H9 (cell line): ENCODE data around the gene TNFRSF1B. TPM values are rescaled to one million over a fixed set of nuclear protein-coding genes. Genes with fewer than 3 reads are reported as not detected.

Experiments
- DNase-seq: peaks from one replicate; pipeline ENCODE4 v3.0.0-alpha.2; 2017
- H2AFZ ChIP-seq: one replicate; pipeline ENCODE4 v1.6.1; 2013; ENCODE audit warnings: mild to moderate bottlenecking, low read length, control low read depth, moderate library complexity
- H2AK5ac ChIP-seq: 2 replicates; pipeline ENCODE4 v1.6.1; 2013; ENCODE audit warnings: low read length, control low read depth, mixed read lengths; ENCODE audit not compliant: insufficient read length
- H2BK120ac ChIP-seq: one replicate; pipeline ENCODE4 v1.6.1; 2013; ENCODE audit warnings: low read depth, mild to moderate bottlenecking, low read length, control low read depth, inconsistent platforms; ENCODE audit not compliant: poor library complexity, severe bottlenecking
- H2BK12ac ChIP-seq: 2 replicates; pipeline ENCODE4 v1.6.1; 2013; ENCODE audit warnings: low read length, control low read depth, mixed read lengths, low read depth; ENCODE audit not compliant: insufficient read length
- H2BK15ac ChIP-seq: 2 replicates; pipeline ENCODE4 v1.6.1; 2013; ENCODE audit warnings: low read depth, low read length, control low read depth
- H2BK20ac ChIP-seq: one replicate; pipeline ENCODE4 v1.6.1; 2013; ENCODE audit warnings: low read depth, mild to moderate bottlenecking, low read length, control low read depth, inconsistent platforms; ENCODE audit not compliant: poor library complexity, severe bottlenecking
- H2BK5ac ChIP-seq: 2 replicates; pipeline ENCODE4 v1.6.1; 2013; ENCODE audit warnings: low read length, control low read depth, mixed read lengths; ENCODE audit not compliant: insufficient read length
- H3K14ac ChIP-seq: 2 replicates; pipeline ENCODE4 v1.6.1; 2013; ENCODE audit warnings: low read length, control low read depth; ENCODE audit not compliant: insufficient read depth
- H3K18ac ChIP-seq: 2 replicates; pipeline ENCODE4 v1.6.1; 2013; ENCODE audit warnings: low read depth, mild to moderate bottlenecking, mixed read lengths, low read length, control low read depth; ENCODE audit not compliant: insufficient read length
- H3K23ac ChIP-seq: 2 replicates; pipeline ENCODE4 v1.6.1; 2013; ENCODE audit warnings: low read length, control low read depth, mixed read lengths, low read depth; ENCODE audit not compliant: insufficient read length
- H3K23me2 ChIP-seq: 2 replicates; pipeline ENCODE4 v1.6.1; 2013; ENCODE audit warnings: low read depth, mild to moderate bottlenecking, mixed read lengths, low read length, control low read depth; ENCODE audit not compliant: insufficient read length, poor library complexity, severe bottlenecking
- H3K27ac ChIP-seq: 2 replicates; pipeline ENCODE4 v1.5.1; 2013; ENCODE audit warnings: low read length, control low read depth, mixed read lengths, low read depth; ENCODE audit not compliant: insufficient read length
- H3K27me3 ChIP-seq: 2 replicates; pipeline ENCODE4 v1.6.1; 2013; ENCODE audit warnings: low read length, control low read depth, inconsistent platforms; ENCODE audit not compliant: insufficient read depth
- H3K4ac ChIP-seq: 2 replicates; pipeline ENCODE4 v1.6.1; 2013; ENCODE audit warnings: low read depth, mild to moderate bottlenecking, control low read depth, inconsistent platforms, low read length, moderate library complexity
- H3K4me1 ChIP-seq: 2 replicates; pipeline ENCODE4 v1.6.1; 2013; ENCODE audit warnings: low read length, control low read depth, inconsistent platforms; ENCODE audit not compliant: insufficient read depth
- H3K4me2 ChIP-seq: 2 replicates; pipeline ENCODE4 v1.6.1; 2013; ENCODE audit warnings: low read length, control low read depth, mixed read lengths; ENCODE audit not compliant: insufficient read length, insufficient read depth
- H3K56ac ChIP-seq: 2 replicates; pipeline ENCODE4 v1.6.1; 2013; ENCODE audit warnings: low read depth, mild to moderate bottlenecking, mixed read lengths, low read length, control low read depth; ENCODE audit not compliant: insufficient read length
- H3K79me1 ChIP-seq: 2 replicates; pipeline ENCODE4 v1.6.1; 2013; ENCODE audit warnings: low read depth, mild to moderate bottlenecking, moderate library complexity, low read length, control low read depth, inconsistent platforms; ENCODE audit not compliant: insufficient read depth, poor library complexity, severe bottlenecking
- H3K79me2 ChIP-seq: 2 replicates; pipeline ENCODE4 v1.6.1; 2013; ENCODE audit warnings: low read length, control low read depth, inconsistent platforms; ENCODE audit not compliant: insufficient read depth
- H3K9ac ChIP-seq: 2 replicates; pipeline ENCODE4 v1.6.1; 2013; ENCODE audit warnings: low read length, control low read depth, mixed read lengths; ENCODE audit not compliant: insufficient read length; ENCODE audit errors: extremely low read depth
- H3K9me3 ChIP-seq: one replicate; pipeline ENCODE4 v1.6.1; 2013; ENCODE audit warnings: low read depth, low read length, inconsistent platforms; ENCODE audit not compliant: control insufficient read depth
- H3T11ph ChIP-seq: one replicate; pipeline ENCODE4 v1.6.1; 2013; ENCODE audit warnings: mild to moderate bottlenecking, low read length, control low read depth, inconsistent platforms
- H4K20me1 ChIP-seq: one replicate; pipeline ENCODE4 v1.6.1; 2013; ENCODE audit not compliant: control insufficient read depth, insufficient read length, insufficient read depth
- H4K5ac ChIP-seq: 2 replicates; pipeline ENCODE4 v1.6.1; 2013; ENCODE audit warnings: low read depth, mild to moderate bottlenecking, mixed read lengths, low read length, control low read depth; ENCODE audit not compliant: insufficient read length
- H4K8ac ChIP-seq: replicated peaks from 2 replicates; pipeline ENCODE4 v1.6.1; 2013; ENCODE audit warnings: low read length, control low read depth, mixed read lengths, low read depth; ENCODE audit not compliant: insufficient read length
- H4K91ac ChIP-seq: 2 replicates; pipeline ENCODE4 v1.6.1; 2013; ENCODE audit warnings: low read depth, mild to moderate bottlenecking, moderate library complexity, mixed read lengths, low read length, control low read depth; ENCODE audit not compliant: insufficient read length
- H3K27ac Mint-ChIP-seq, 3 experiments: 2 replicates in 2 of 3; 3 replicates in 1 of 3; pipeline ENCODE4 v1.8.0; 2020 to 2021; ENCODE audit warnings: mixed read lengths in 3 of 3, mild to moderate bottlenecking in 1 of 3, moderate library complexity in 1 of 3
- H3K27me3 Mint-ChIP-seq: 2 replicates; pipeline ENCODE4 v1.8.0; 2021; ENCODE audit warnings: low read depth, mild to moderate bottlenecking, moderate library complexity, mixed read lengths
- H3K36me3 Mint-ChIP-seq, 3 experiments: 2 replicates in 2 of 3; 3 replicates in 1 of 3; pipeline ENCODE4 v1.8.0; 2020 to 2021; ENCODE audit warnings: low read depth in 3 of 3, mixed read lengths in 3 of 3; ENCODE audit not compliant: insufficient read depth in 1 of 3
- H3K4me1 Mint-ChIP-seq, 2 experiments: 2 replicates each; pipeline ENCODE4 v1.8.0; 2020; ENCODE audit warnings: mixed read lengths in 2 of 2
- H3K4me3 Mint-ChIP-seq, 2 experiments: 2 replicates in 1 of 2; 3 replicates in 1 of 2; pipeline ENCODE4 v1.8.0; 2020 to 2021; ENCODE audit warnings: mild to moderate bottlenecking in 2 of 2, mixed read lengths in 2 of 2, moderate library complexity in 1 of 2
- H3K9me3 Mint-ChIP-seq, 2 experiments: 2 replicates in 1 of 2; 3 replicates in 1 of 2; pipeline ENCODE4 v1.8.0; 2020; ENCODE audit warnings: mild to moderate bottlenecking in 2 of 2, mixed read lengths in 2 of 2, moderate library complexity in 1 of 2
- WGBS: extraction: QIAGEN DNeasy Blood & Tissue Kit; methylation state at CpG from one replicate; pipeline ENCODE4 v1.1.7; 2013; ENCODE audit warnings: missing lambda C conversion rate, low lambda C conversion rate, mixed read lengths; ENCODE audit not compliant: insufficient read length; ENCODE audit errors: extremely low coverage; 5-methylcytosine and 5-hydroxymethylcytosine counted together
- total RNA-seq: library from RNA; stranded (reverse); gene quantifications from 2 replicates; pipeline ENCODE4 v1.2.1, GENCODE V29; 2021
- TF ChIP-seq, protein P1 (sequence below): fragments of 200-600 bp; sonication (generic); conservative IDR thresholded peaks from 3 replicates; pipeline ENCODE4 v1.8.0; 2021; ENCODE audit warnings: antibody characterized with exemption, mild to moderate bottlenecking

TNFRSF1B gene
- total RNA-seq, 1 experiment from 2014 or later, result 0.57 TPM

DNA sequence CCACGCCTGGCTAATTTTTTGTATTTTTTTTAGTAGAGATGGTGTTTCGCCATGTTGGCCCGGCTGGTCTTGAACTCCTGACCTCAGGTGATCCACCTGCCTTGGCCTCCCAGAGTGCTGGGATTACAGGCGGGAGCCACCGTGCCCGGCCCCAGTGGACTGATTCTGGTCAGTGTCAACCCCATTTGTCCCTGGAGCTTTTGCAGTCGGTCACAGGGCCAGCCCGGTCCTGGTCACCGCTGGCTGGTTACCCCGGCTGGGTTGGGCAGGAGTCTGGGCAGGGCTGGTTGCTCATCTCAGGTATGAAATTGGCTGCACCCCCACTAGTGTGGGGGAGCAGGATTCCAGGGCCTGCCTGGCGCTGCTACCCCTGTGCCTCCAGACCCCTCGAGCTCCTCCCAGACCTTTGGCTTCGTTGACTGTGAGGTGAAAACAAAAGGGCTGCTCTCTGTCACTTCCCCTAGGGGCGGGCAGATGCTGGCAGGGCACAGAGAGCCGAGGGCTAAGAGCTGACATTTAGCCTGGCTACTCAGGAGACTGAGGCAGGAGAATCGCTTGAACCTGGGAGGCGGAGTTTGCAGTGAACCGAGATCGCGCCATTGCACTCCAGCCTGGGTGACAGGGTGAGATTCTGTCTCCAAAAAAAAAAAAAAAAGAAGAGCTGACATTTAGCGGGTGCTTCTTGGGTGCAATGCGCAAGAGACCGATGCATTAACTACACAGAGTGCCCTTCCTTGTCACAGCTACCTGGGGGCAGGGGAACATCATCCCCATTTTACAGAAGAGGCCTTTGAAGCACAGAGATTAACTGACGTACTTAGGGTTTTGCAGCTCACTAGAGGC lies 10.6 kb downstream of the TNFRSF1B start:
- peak overlapping the region; percentile 70; the same call in 1 of the 2 replicates for H3K14ac ChIP-seq
- TF ChIP-seq, protein P1, sequence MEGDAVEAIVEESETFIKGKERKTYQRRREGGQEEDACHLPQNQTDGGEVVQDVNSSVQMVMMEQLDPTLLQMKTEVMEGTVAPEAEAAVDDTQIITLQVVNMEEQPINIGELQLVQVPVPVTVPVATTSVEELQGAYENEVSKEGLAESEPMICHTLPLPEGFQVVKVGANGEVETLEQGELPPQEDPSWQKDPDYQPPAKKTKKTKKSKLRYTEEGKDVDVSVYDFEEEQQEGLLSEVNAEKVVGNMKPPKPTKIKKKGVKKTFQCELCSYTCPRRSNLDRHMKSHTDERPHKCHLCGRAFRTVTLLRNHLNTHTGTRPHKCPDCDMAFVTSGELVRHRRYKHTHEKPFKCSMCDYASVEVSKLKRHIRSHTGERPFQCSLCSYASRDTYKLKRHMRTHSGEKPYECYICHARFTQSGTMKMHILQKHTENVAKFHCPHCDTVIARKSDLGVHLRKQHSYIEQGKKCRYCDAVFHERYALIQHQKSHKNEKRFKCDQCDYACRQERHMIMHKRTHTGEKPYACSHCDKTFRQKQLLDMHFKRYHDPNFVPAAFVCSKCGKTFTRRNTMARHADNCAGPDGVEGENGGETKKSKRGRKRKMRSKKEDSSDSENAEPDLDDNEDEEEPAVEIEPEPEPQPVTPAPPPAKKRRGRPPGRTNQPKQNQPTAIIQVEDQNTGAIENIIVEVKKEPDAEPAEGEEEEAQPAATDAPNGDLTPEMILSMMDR, result no peak
- no peaks in the 10 kb centered on the region for H3K36me3 Mint-ChIP-seq
- no peak overlapping the region for H2BK12ac ChIP-seq
- no peaks in the 10 kb centered on the region for H3K27me3 ChIP-seq
- no peak overlapping the region for H2BK20ac ChIP-seq
- no peak overlapping the region for H3K4me2 ChIP-seq
- no peaks in the 10 kb centered on the region for H3K79me1 ChIP-seq
- H3K9ac ChIP-seq, result no peak overlapping the region
- H3K9me3 Mint-ChIP-seq, result no peaks in the 10 kb centered on the region; a peak in 2 of 5 replicates
- H3K4me3 Mint-ChIP-seq, result no peak overlapping the region; a peak in 1 of 5 replicates
- H2BK5ac ChIP-seq, result no peak overlapping the region
- no peak overlapping the region for H3K27ac ChIP-seq
- H3K9me3 ChIP-seq, result no peaks in the 10 kb centered on the region
- H3K56ac ChIP-seq, result no peak overlapping the region
- no peak overlapping the region for H2AFZ ChIP-seq
- no peak overlapping the region for H3K4ac ChIP-seq
- H4K20me1 ChIP-seq, result no peaks in the 10 kb centered on the region
- peaks cover 19 to 35% of the 10 kb centered on the region in 2 experiments for H3K4me1 Mint-ChIP-seq
- no peak overlapping the region for H2BK15ac ChIP-seq
- H2AK5ac ChIP-seq, result no peak overlapping the region
- no peak overlapping the region for H3T11ph ChIP-seq
- H3K27ac Mint-ChIP-seq, result no peak overlapping the region
- no peak overlapping the region for H4K91ac ChIP-seq
- peaks cover 4% of the 10 kb centered on the region for H3K27me3 Mint-ChIP-seq
- H3K18ac ChIP-seq, result no peak overlapping the region
- DNase-seq, result no peak
- no peaks in the 10 kb centered on the region for H3K23me2 ChIP-seq
- WGBS, result no CpG with 5 or more reads among the region's 24 CpGs
- H4K8ac ChIP-seq, result no peak overlapping the region
- H3K79me2 ChIP-seq, result no peaks in the 10 kb centered on the region
- no peak overlapping the region for H2BK120ac ChIP-seq
- no peak overlapping the region for H3K23ac ChIP-seq
- no peak overlapping the region for H4K5ac ChIP-seq
- H3K4me1 ChIP-seq, result no peaks in the 10 kb centered on the region; the same call in 1 of the 2 replicates
